K562 (cell line): ENCODE results near the gene FMO5. TPM values are rescaled to one million over a fixed set of nuclear protein-coding genes. Genes with fewer than 3 reads are reported as not detected.
A peak's percentile ranks its signal among the peaks of the same experiment; 100 is the strongest.
"Not testable (repeated sequence)": the region's sequence is repeated elsewhere in the genome, so short reads cannot be mapped to it uniquely, and the experiment has no call there.

Source experiments
- ATAC-seq: fragments of 200-7000 bp; cut with Tn5 transposase; 3 replicates; pipeline ENCODE4 v1.9.1; 2020; ENCODE audit warnings: moderate library complexity
- BruUV-seq: library from RNA; stranded (reverse); fragments of 400-500 nt; replicated peaks from 2 replicates; lab custom pipeline; 2021; lab: Mats Ljungman, UMichigan
- CTCF ChIA-PET: fragments of 300-600 bp; formaldehyde crosslinking; extraction: SDS; loops from one replicate; lab custom pipeline; 2021; ENCODE audit warnings: low intra/inter-chr PET ratio; lab: Yijun Ruan, JAX
- POLR2A ChIA-PET: fragments of 300-600, 350-650 bp; sonication (Branson Sonifier 250); formaldehyde crosslinking; extraction: SDS; loops from one replicate; lab custom pipeline; 2021; ENCODE audit warnings: antibody characterized with exemption, inconsistent platforms; lab: Yijun Ruan, JAX
- DNase-seq, 4 experiments: peaks; one replicate each; pipeline versions ENCODE4 v3.0.0 to v3.0.0-alpha.2; 2011 to 2018; ENCODE audit warnings: low spot score in 3 of 4, mixed read lengths in 3 of 4; ENCODE audit errors: extremely low read depth in 1 of 4
- FAIRE-seq: peaks from 2 replicates; lab custom pipeline; 2011; peaks lifted over from hg19 to GRCh38; lab: Jason Lieb, UNC
- H2AFZ ChIP-seq: 2 replicates; pipeline ENCODE4 v1.6.0; 2011; ENCODE audit warnings: low read depth, low read length, control low read depth, inconsistent platforms
- H3K27ac ChIP-seq: fragments of 200-600 bp; 3 replicates; pipeline ENCODE4 v1.8.0; 2011; ENCODE audit warnings: low read depth, mild to moderate bottlenecking, control low read depth, inconsistent platforms, low read length, moderate library complexity, mixed read lengths; ENCODE audit errors: extremely low read depth
- H3K27me3 ChIP-seq, 2 experiments: fragments of 300-600 bp in 1 of 2; 2 replicates in 1 of 2; 3 replicates in 1 of 2; pipeline versions ENCODE4 v1.6.0 to v1.8.0; 2011; ENCODE audit warnings: inconsistent platforms in 2 of 2, low read length in 2 of 2, mild to moderate bottlenecking in 1 of 2, mixed read lengths in 1 of 2, moderate library complexity in 1 of 2; ENCODE audit not compliant: control insufficient read depth in 2 of 2, insufficient read depth in 2 of 2
- H3K36me3 ChIP-seq: fragments of 300-600 bp; 3 replicates; pipeline ENCODE4 v1.8.0; 2011; ENCODE audit warnings: mild to moderate bottlenecking, low read length, inconsistent platforms; ENCODE audit not compliant: control insufficient read depth, insufficient read depth
- H3K4me1 ChIP-seq, 2 experiments: fragments of 200-600 bp in 1 of 2; replicated peaks in 1 of 2; 2 replicates in 1 of 2; 3 replicates in 1 of 2; pipeline versions ENCODE4 v1.5.1 to v1.8.0; 2011; ENCODE audit warnings: inconsistent platforms in 2 of 2, low read length in 2 of 2, mild to moderate bottlenecking in 1 of 2, mixed read lengths in 1 of 2, moderate library complexity in 1 of 2; ENCODE audit not compliant: control insufficient read depth in 2 of 2, insufficient read depth in 2 of 2
- H3K4me2 ChIP-seq: 2 replicates; pipeline ENCODE4 v1.6.1; 2011; ENCODE audit warnings: low read length, control low read depth, inconsistent platforms, mixed read lengths; ENCODE audit not compliant: insufficient read depth
- H3K4me3 ChIP-seq: fragments of 200-600 bp; sonication (generic), shearing (Covaris generic); 2 replicates; pipeline ENCODE4 v1.5.1; 2016; ENCODE audit warnings: control low read depth, inconsistent platforms
- H3K79me2 ChIP-seq: fragments of 200-600 bp; 3 replicates; pipeline ENCODE4 v1.8.0; 2011; ENCODE audit warnings: low read length, inconsistent platforms; ENCODE audit not compliant: control insufficient read depth, insufficient read depth
- H3K9ac ChIP-seq, 2 experiments: 2 replicates each; pipeline versions ENCODE4 v1.6.0 to v1.6.1; 2011; ENCODE audit warnings: low read depth in 2 of 2, low read length in 2 of 2, control low read depth in 1 of 2, inconsistent platforms in 1 of 2, mild to moderate bottlenecking in 1 of 2, mixed read lengths in 1 of 2; ENCODE audit not compliant: insufficient read depth in 1 of 2
- H3K9me1 ChIP-seq: one replicate; pipeline ENCODE4 v1.6.0; 2011; ENCODE audit warnings: inconsistent platforms, mild to moderate bottlenecking, low read length, moderate library complexity; ENCODE audit not compliant: control insufficient read depth, insufficient read depth
- H3K9me3 ChIP-seq: replicated peaks from 2 replicates; pipeline ENCODE4 v1.5.1; 2011; ENCODE audit warnings: low read depth, low read length, inconsistent platforms; ENCODE audit not compliant: control insufficient read depth, insufficient read depth
- H4K20me1 ChIP-seq: replicated peaks from 2 replicates; pipeline ENCODE4 v1.6.1; 2011; ENCODE audit warnings: low read length, inconsistent platforms, mixed read lengths; ENCODE audit not compliant: control insufficient read depth, insufficient read depth
- ARID1B ChIP-seq: fragments of 450-650 bp; IDR thresholded peaks from 2 replicates; pipeline ENCODE4 v1.6.1; 2016; ENCODE audit warnings: antibody characterized with exemption, mild to moderate bottlenecking, inconsistent platforms
- ATF3 ChIP-seq, 2 experiments: fragments of 450-650 bp in 1 of 2; sonication (generic) in 1 of 2; formaldehyde crosslinking in 1 of 2; IDR thresholded peaks in 1 of 2; conservative IDR thresholded peaks in 1 of 2; 2 replicates each; pipeline versions ENCODE4 v1.6.1 to v1.8.1; 2016 to 2023; ENCODE audit warnings: mild to moderate bottlenecking in 2 of 2, moderate library complexity in 2 of 2, inconsistent platforms in 1 of 2, missing genetic modification reagents in 1 of 2
- BACH1 ChIP-seq: fragments of 200-800 bp; sonication (Bioruptor generic); IDR thresholded peaks from 2 replicates; pipeline ENCODE4 v1.6.1; 2016; ENCODE audit warnings: missing genetic modification characterization, missing compliant biosample characterization
- C11orf30 ChIP-seq: fragments of 450-650 bp; IDR thresholded peaks from 2 replicates; pipeline ENCODE4 v1.6.1; 2016; ENCODE audit warnings: low read depth, mild to moderate bottlenecking
- CBFA2T2 ChIP-seq: fragments of 450-650 bp; conservative IDR thresholded peaks from 2 replicates; pipeline ENCODE4 v1.6.1; 2017; ENCODE audit warnings: mild to moderate bottlenecking
- DACH1 ChIP-seq: fragments of 450-650 bp; IDR thresholded peaks from 2 replicates; pipeline ENCODE4 v1.6.1; 2018; ENCODE audit not compliant: partially characterized antibody
- DPF2 ChIP-seq: fragments of 450-650 bp; IDR thresholded peaks from 2 replicates; pipeline ENCODE4 v1.6.1; 2016
- FOSL1 ChIP-seq: fragments of 200-800 bp; sonication (Bioruptor generic); conservative IDR thresholded peaks from 2 replicates; pipeline ENCODE4 v1.6.1; 2016; ENCODE audit warnings: missing genetic modification characterization, missing compliant biosample characterization
- JUN ChIP-seq, 2 experiments: sonication (generic) in 1 of 2; formaldehyde crosslinking in 1 of 2; IDR thresholded peaks; 2 replicates each; pipeline versions ENCODE4 v1.6.1 to v1.8.0; 2012 to 2022; ENCODE audit warnings: borderline replicate concordance in 2 of 2, mild to moderate bottlenecking in 2 of 2, improper control_type of control experiment in 1 of 2, low read depth in 1 of 2, low read length in 1 of 2, missing genetic modification reagents in 1 of 2
- JUND ChIP-seq, 2 experiments: IDR thresholded peaks; 2 replicates in 1 of 2; 3 replicates in 1 of 2; pipeline ENCODE4 v1.6.1; 2011; ENCODE audit warnings: borderline replicate concordance in 2 of 2, low read depth in 2 of 2, low read length in 2 of 2, improper control_type of control experiment in 1 of 2, missing biosample characterization in 1 of 2, missing genetic modification characterization in 1 of 2, missing genetic modification reagents in 1 of 2
- MAFF ChIP-seq: IDR thresholded peaks from 2 replicates; pipeline ENCODE4 v1.6.1; 2012; ENCODE audit warnings: low read length, improper control_type of control experiment
- MAFG ChIP-seq: fragments of 450-650 bp; conservative IDR thresholded peaks from 2 replicates; pipeline ENCODE4 v1.6.1; 2016; ENCODE audit warnings: missing genetic modification characterization, missing compliant biosample characterization
- NFE2 ChIP-seq: IDR thresholded peaks from 2 replicates; pipeline ENCODE4 v1.6.1; 2014; ENCODE audit warnings: antibody characterized with exemption, low read depth
- VEZF1 ChIP-seq: fragments of 200-800 bp; sonication (Bioruptor generic); IDR thresholded peaks from 2 replicates; pipeline ENCODE4 v1.6.1; 2017; ENCODE audit warnings: missing genetic modification characterization, missing compliant biosample characterization
- ZNF316 ChIP-seq: fragments of 450-650 bp; IDR thresholded peaks from 2 replicates; pipeline ENCODE4 v1.6.1; 2016
- WGBS: fragments of 100-300 bp; shearing (Covaris generic); methylation state at CpG from one replicate; pipeline ENCODE4 v1.1.6; 2016; ENCODE audit warnings: low coverage, mixed read lengths; ENCODE audit not compliant: insufficient coverage; ENCODE audit errors: missing lambda C conversion rate; 5-methylcytosine and 5-hydroxymethylcytosine counted together
- in situ Hi-C: fragments of 300-500 bp; cut with MboI; formaldehyde crosslinking; loops from 4 replicates; pipeline ENCODE4 v1.15.0; 2018; ENCODE audit warnings: inconsistent platforms, mixed read lengths
- intact Hi-C: fragments of 100-400 bp; cut with micrococcal nuclease; formaldehyde crosslinking; loops from 2 replicates; pipeline ENCODE4 v1.14.2; 2022
- polyA plus RNA-seq, 8 experiments: library from polyadenylated mRNA; depleted of rRNA in 4 of 8; stranded (reverse) in 5 of 8; unstranded in 3 of 8; fragments of >200 nt; fragmentation: Nextera tagmentation in 2 of 8; fragmentation: Illumina TruSeq in 1 of 8; extraction: Ambion mirVana in 2 of 8; extraction: Trizol in 1 of 8; gene quantifications; 2 replicates each; pipeline versions ENCODE4 v1.2.1 to v1.2.3, GENCODE V29; 2011 to 2014; ENCODE audit warnings: inconsistent platforms in 1 of 8, missing spikeins in 1 of 8
- total RNA-seq, 7 experiments: library from RNA; depleted of rRNA in 6 of 7; stranded (reverse); fragments of >200 nt in 6 of 7; fragmentation: Illumina TruSeq in 2 of 7; extraction: Trizol in 2 of 7; gene quantifications; 2 replicates each; pipeline versions ENCODE4 v1.2.1 to v1.2.3, GENCODE V29; 2011 to 2021; ENCODE audit warnings: low replicate concordance in 1 of 7

Gene FMO5
- total and polyA plus RNA-seq, 9 of the 15 experiments (the other 6 are each of a cell fraction or from before 2014, with no cell fraction given), result 0.11 to 0.69 (median 0.19) TPM; not detected in 1

GRCh38 chr1:147157116-147157515 lies 68.0 kb downstream of the FMO5 start:
- H3K79me2 ChIP-seq; CTCF ChIA-PET; H3K4me1 ChIP-seq; H3K27me3 ChIP-seq; H3K9ac ChIP-seq; intact Hi-C loops; H3K9me1 ChIP-seq; in situ Hi-C loops; H4K20me1 ChIP-seq; H3K9me3 ChIP-seq; BruUV-seq; H2AFZ ChIP-seq; H3K4me3 ChIP-seq; H3K4me2 ChIP-seq; TF ChIP-seq JUN (CRISPR knock-in tag; IDR thresholded peaks at IDR 0.05; ENCODE audit: borderline replicate concordance); ATF3 (CRISPR knock-in tag; conservative IDR thresholded peaks at IDR 0.05); JUND (tag; IDR thresholded peaks at IDR 0.05; ENCODE audit: borderline replicate concordance, low read depth, low read length): not testable (repeated sequence)
- Histone ChIP-seq H3K36me3 (peaks cover 37% of the 10 kb centered on the region; the same call in 2 of the 3 replicates), H3K27ac (0 out of 3 replicates have a peak overlapping the region, but pooled peaks have one; percentile 8)
- POLR2A ChIA-PET, result interaction anchor here (1.2 kb wide), 1 partner anchor 9 kb away, joined by 3 read pairs; no protein-coding TSS in a partner anchor
- WGBS, result 83% methylated on average over 2 of the region's 2 CpGs
- DNase-seq, result peak in 1 of 4 experiments; percentile 51
- TF ChIP-seq BACH1 (tag), result 0 out of 2 replicates have a peak, but pooled peaks have one; percentile 24
- TF ChIP-seq VEZF1 (CRISPR knock-in tag), result 0 out of 2 replicates have a peak, but pooled peaks have one; percentile 9
- peak; percentile 80 for TF ChIP-seq ZNF316
- TF ChIP-seq MAFG, result peak; percentile 74
- TF ChIP-seq DACH1, result peak; percentile 48
- peak; percentile 66 for TF ChIP-seq FOSL1 (tag)
- TF ChIP-seq JUN (IDR thresholded peaks at IDR 0.05; ENCODE audit: borderline replicate concordance, low read depth, low read length), result 0 out of 2 replicates have a peak, but pooled peaks have one; percentile 26
- TF ChIP-seq DPF2, result 0 out of 2 replicates have a peak, but pooled peaks have one; percentile 24
- TF ChIP-seq ARID1B, result peak; percentile 55
- TF ChIP-seq ATF3 (IDR thresholded peaks at IDR 0.05), result peak; percentile 72; the same call in 1 of the 2 replicates
- TF ChIP-seq NFE2, result peak; percentile 65
- TF ChIP-seq MAFF, result peak; percentile 18; the same call in 1 of the 2 replicates
- TF ChIP-seq C11orf30, result peak; percentile 83
- TF ChIP-seq CBFA2T2, result 0 out of 2 replicates have a peak, but pooled peaks have one; percentile 22
- TF ChIP-seq JUND (IDR thresholded peaks at IDR 0.05; ENCODE audit: borderline replicate concordance, low read depth, low read length), result 0 out of 2 replicates have a peak, but pooled peaks have one; percentile 19
- FAIRE-seq, result peak; percentile 91
- peak; percentile 81 for ATAC-seq
